HepG2 (cell line): ENCODE measurements around the gene M1AP. TPM values are rescaled to one million over a fixed set of nuclear protein-coding genes. Genes with fewer than 3 reads are reported as not detected.

Source experiments
- CBX2 ChIP-seq, 2 experiments: fragments of 200-600 bp in 1 of 2; sonication (generic); formaldehyde crosslinking in 1 of 2; IDR thresholded peaks; 2 replicates each; pipeline versions ENCODE4 v1.7.0 to v1.8.1; 2018 to 2022; ENCODE audit warnings: low read depth in 2 of 2, low read length in 1 of 2, mild to moderate bottlenecking in 1 of 2, missing genetic modification reagents in 1 of 2
- CREBL2 ChIP-seq: sonication (generic); formaldehyde crosslinking; IDR thresholded peaks from 2 replicates; pipeline ENCODE4 v1.8.1; 2023; ENCODE audit warnings: missing genetic modification reagents, mild to moderate bottlenecking, borderline replicate concordance
- DR1 ChIP-seq: sonication (generic); formaldehyde crosslinking; IDR thresholded peaks from 2 replicates; pipeline ENCODE4 v1.8.0; 2021; ENCODE audit warnings: mild to moderate bottlenecking, missing genetic modification reagents, inconsistent platforms
- MXD4 ChIP-seq: IDR thresholded peaks from 2 replicates; pipeline ENCODE4 v1.6.1; 2016; ENCODE audit warnings: mild to moderate bottlenecking, missing biosample characterization, missing genetic modification reagents
- RNF219 ChIP-seq: sonication (generic); formaldehyde crosslinking; IDR thresholded peaks from 2 replicates; pipeline ENCODE4 v1.5.0; 2020; ENCODE audit warnings: mild to moderate bottlenecking, missing genetic modification reagents
- TFE3 ChIP-seq: IDR thresholded peaks from 2 replicates; pipeline ENCODE4 v1.6.1; 2016
- U2AF1 ChIP-seq: fragments of 200-400 bp; formaldehyde crosslinking; optimal IDR thresholded peaks from 2 replicates; pipeline ENCODE3; 2017; ENCODE audit warnings: mild to moderate bottlenecking, low read depth, low read length
- ZBTB44 ChIP-seq: sonication (generic); formaldehyde crosslinking; IDR thresholded peaks from 2 replicates; pipeline ENCODE4 v1.4.0; 2020; ENCODE audit warnings: missing genetic modification reagents
- ZEB1 ChIP-seq: IDR thresholded peaks from 2 replicates; pipeline ENCODE4 v1.6.1; 2012; ENCODE audit warnings: mild to moderate bottlenecking, low read depth, inconsistent platforms; ENCODE audit not compliant: insufficient replicate concordance
- ZFP36L1 ChIP-seq: sonication (generic); formaldehyde crosslinking; IDR thresholded peaks from 2 replicates; pipeline ENCODE4 v1.8.0; 2022; ENCODE audit warnings: mild to moderate bottlenecking, missing genetic modification reagents, moderate library complexity
- ZKSCAN5 ChIP-seq: sonication (generic); formaldehyde crosslinking; IDR thresholded peaks from 2 replicates; pipeline ENCODE4 v1.5.1; 2020; ENCODE audit warnings: mild to moderate bottlenecking, missing genetic modification reagents
- ZNF230 ChIP-seq: sonication (generic); formaldehyde crosslinking; IDR thresholded peaks from 2 replicates; pipeline ENCODE4 v1.4.0; 2020; ENCODE audit warnings: mild to moderate bottlenecking, missing genetic modification reagents
- ZNF33B ChIP-seq: sonication (generic); formaldehyde crosslinking; IDR thresholded peaks from 2 replicates; pipeline ENCODE4 v1.5.1; 2020; ENCODE audit warnings: mild to moderate bottlenecking, missing genetic modification reagents
- ZNF446 ChIP-seq: sonication (generic); formaldehyde crosslinking; IDR thresholded peaks from 2 replicates; pipeline ENCODE4 v1.5.0; 2020; ENCODE audit warnings: mild to moderate bottlenecking, missing genetic modification reagents
- ZNF562 ChIP-seq: sonication (generic); formaldehyde crosslinking; IDR thresholded peaks from 2 replicates; pipeline ENCODE4 v1.8.0; 2022; ENCODE audit warnings: missing genetic modification reagents, borderline replicate concordance
- ZNF563 ChIP-seq: sonication (generic); formaldehyde crosslinking; IDR thresholded peaks from 2 replicates; pipeline ENCODE4 v1.8.0; 2022; ENCODE audit warnings: mild to moderate bottlenecking, moderate library complexity, missing genetic modification reagents
- ZNF672 ChIP-seq: sonication (generic); formaldehyde crosslinking; IDR thresholded peaks from 2 replicates; pipeline ENCODE4 v1.8.1; 2022; ENCODE audit warnings: missing genetic modification reagents
- ZNF780A ChIP-seq: sonication (generic); formaldehyde crosslinking; IDR thresholded peaks from 2 replicates; pipeline ENCODE4 v1.8.0; 2022; ENCODE audit warnings: mild to moderate bottlenecking, missing genetic modification reagents, moderate library complexity
- polyA plus RNA-seq, 8 experiments: library from polyadenylated mRNA; depleted of rRNA in 3 of 8; stranded (reverse) in 7 of 8; unstranded in 1 of 8; fragments of >200 nt; fragmentation: Illumina TruSeq in 4 of 8; extraction: Trizol in 4 of 8; gene quantifications; 2 replicates each; pipeline versions ENCODE4 v1.2.1 to v1.2.3, GENCODE V29; 2011 to 2016; ENCODE audit warnings: low read depth in 4 of 8, missing spikeins in 1 of 8, mixed read lengths in 1 of 8; ENCODE audit not compliant: insufficient read depth in 1 of 8
- total RNA-seq, 5 experiments: library from RNA; depleted of rRNA; stranded (reverse); fragments of >200 nt; fragmentation: Illumina TruSeq; extraction: Trizol; gene quantifications; 2 replicates each; pipeline ENCODE4 v1.2.3, GENCODE V29; 2016; ENCODE audit warnings: low read depth in 1 of 5
- TF ChIP-seq, protein P1 (sequence below): IDR thresholded peaks from 2 replicates; pipeline ENCODE4 v1.6.1; 2016; ENCODE audit warnings: control low read depth

M1AP gene
- total and polyA plus RNA-seq, 2 of the 13 experiments (the other 11 are each of a cell fraction or from before 2014, with no cell fraction given), result not detected

DNA sequence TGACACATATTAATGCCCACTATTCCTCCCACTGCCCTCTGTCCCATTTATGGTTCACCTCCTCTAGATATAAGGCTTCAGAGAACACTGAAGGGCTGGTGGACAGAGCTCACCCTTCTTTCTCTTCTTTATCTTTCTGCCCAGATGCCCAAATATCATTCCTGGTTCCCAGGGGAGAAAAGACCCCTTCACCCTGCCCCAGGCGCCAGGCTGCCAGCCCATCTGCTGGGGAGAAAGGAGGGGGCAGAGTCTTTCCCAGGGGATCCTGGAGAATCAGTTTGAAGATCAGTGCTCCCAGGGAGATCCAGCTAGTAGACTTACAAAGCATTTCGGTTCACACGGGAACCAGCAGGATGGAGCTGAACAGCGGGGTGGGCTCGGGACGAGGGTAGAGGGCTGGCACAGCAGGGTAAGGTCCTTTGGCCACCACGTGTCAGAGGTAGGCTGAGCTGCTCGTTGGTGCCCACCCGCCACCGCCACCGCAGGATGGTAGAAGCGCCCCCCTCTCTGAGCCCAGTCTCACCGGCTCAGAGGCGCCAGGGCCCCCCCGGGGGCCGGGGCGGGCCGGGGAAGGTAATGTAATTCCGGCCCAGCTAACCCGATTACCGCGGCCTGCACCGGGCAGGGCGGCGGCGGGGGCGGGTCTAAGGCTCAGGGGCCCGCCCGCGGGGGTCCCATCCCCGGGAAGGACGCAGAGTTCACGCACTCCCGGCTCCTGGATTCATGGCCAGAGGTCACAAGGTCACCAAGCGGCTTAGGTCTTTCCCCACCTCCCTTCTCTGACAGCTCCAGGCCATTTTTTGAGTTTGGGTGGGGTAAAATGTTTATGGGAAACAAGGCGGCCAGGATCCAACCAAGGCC is 135.2 kb downstream of the M1AP start (continued):
- no peak for TF ChIP-seq ZFP36L1 (CRISPR knock-in tag)
- TF ChIP-seq ZNF562 (CRISPR knock-in tag), result 0 out of 2 replicates have a peak, but pooled peaks have one; percentile 10
- TF ChIP-seq CBX2 (IDR thresholded peaks at IDR 0.05; ENCODE audit: low read depth, low read length), result no peak
- no peak for TF ChIP-seq CBX2 (CRISPR knock-in tag; IDR thresholded peaks at IDR 0.05; ENCODE audit: low read depth)
- no peak for TF ChIP-seq CREBL2 (CRISPR knock-in tag)
- peak; percentile 35; the same call in 1 of the 2 replicates for TF ChIP-seq TFE3 (CRISPR knock-in tag)
- TF ChIP-seq ZKSCAN5, result no peak
- TF ChIP-seq DR1, result no peak
- TF ChIP-seq, protein P1, sequence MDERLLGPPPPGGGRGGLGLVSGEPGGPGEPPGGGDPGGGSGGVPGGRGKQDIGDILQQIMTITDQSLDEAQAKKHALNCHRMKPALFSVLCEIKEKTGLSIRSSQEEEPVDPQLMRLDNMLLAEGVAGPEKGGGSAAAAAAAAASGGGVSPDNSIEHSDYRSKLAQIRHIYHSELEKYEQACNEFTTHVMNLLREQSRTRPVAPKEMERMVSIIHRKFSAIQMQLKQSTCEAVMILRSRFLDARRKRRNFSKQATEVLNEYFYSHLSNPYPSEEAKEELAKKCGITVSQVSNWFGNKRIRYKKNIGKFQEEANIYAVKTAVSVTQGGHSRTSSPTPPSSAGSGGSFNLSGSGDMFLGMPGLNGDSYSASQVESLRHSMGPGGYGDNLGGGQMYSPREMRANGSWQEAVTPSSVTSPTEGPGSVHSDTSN, result no peak
- TF ChIP-seq ZNF33B, result peak; percentile 48; the same call in 1 of the 2 replicates
- TF ChIP-seq ZNF672, result no peak
- no peak for TF ChIP-seq MXD4 (CRISPR knock-in tag)
- TF ChIP-seq ZNF563 (CRISPR knock-in tag), result no peak; the same call in 1 of the 2 replicates
- no peak for TF ChIP-seq U2AF1
- TF ChIP-seq ZBTB44, result no peak
- no peak for TF ChIP-seq ZNF446 (CRISPR knock-in tag)
- TF ChIP-seq ZNF230 (CRISPR knock-in tag), result no peak
- no peak for TF ChIP-seq RNF219
- TF ChIP-seq ZEB1, result peak; percentile 40
- no peak for TF ChIP-seq ZNF780A
